A673 (cell line): ENCODE results near the gene TTLL11.

Source experiments
- CTCF ChIP-seq: fragments of 300-800, 200-600 bp; sonication (generic); conservative IDR thresholded peaks from 2 replicates; pipeline ENCODE4 v1.5.1; 2017; ENCODE audit warnings: low read depth, mild to moderate bottlenecking, antibody characterized with exemption, low read length, moderate library complexity, mixed read lengths
- EZH2 ChIP-seq: fragments of 200-600 bp; sonication (generic); IDR thresholded peaks from 2 replicates; pipeline ENCODE4 v1.6.1; 2017; ENCODE audit warnings: borderline replicate concordance, low read depth, mild to moderate bottlenecking, mixed read lengths, antibody characterized with exemption, low read length; ENCODE audit not compliant: poor library complexity, severe bottlenecking

- TF ChIP-seq EZH2: no peak
- TF ChIP-seq CTCF: no peak
Observed at GRCh38 chr9:121952611-121953010, 140.5 kb downstream of the TTLL11 start.
